NCI-H524 treated with DMSO at 0.1 percent for 48 hours (cell line): ENCODE measurements around the gene OSBPL3.

Experiments used
- DNase-seq: peaks from one replicate; lab custom pipeline; 2025; lab: John Stamatoyannopoulos, UW

The OSBPL3 gene

DNA sequence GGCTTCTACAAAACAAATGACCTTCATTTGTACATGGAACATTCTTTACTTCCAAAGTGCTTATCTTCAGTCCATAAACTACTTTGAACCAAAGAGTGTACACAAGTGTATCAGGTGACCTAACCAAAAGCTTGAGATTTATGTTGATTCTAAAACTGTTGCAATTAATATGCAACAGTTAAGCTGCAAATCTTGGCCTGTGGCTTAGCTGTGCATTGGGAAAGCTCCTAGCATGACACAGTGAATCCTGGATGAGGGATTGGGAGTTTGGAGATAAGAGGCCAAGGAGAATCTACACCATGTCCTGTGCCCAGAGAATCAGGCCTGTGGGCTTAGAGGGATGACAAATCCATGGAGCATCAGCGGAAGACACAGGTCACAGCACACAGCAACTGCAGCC is 117.5 kb downstream of the OSBPL3 start:
- no peak for DNase-seq

DNA sequence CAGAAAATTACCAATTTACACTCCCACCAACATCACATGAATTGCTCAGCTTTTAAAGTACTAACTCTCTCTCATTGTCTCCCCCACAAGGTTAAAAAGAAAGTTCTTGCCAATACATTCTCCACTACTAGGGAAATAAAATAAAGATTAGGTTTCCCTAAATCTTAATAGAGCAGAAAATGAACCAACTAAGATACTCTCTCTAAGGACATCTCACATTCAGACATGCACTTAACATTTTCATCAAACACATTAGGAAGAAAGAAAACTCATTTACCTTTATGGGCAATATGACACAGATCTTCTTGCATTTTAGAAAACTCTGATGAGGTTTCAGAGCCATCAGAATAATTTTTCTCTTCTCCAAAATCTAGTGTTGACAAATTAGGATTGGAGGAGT is 118.6 kb downstream of the OSBPL3 start:
- no peak for DNase-seq

DNA sequence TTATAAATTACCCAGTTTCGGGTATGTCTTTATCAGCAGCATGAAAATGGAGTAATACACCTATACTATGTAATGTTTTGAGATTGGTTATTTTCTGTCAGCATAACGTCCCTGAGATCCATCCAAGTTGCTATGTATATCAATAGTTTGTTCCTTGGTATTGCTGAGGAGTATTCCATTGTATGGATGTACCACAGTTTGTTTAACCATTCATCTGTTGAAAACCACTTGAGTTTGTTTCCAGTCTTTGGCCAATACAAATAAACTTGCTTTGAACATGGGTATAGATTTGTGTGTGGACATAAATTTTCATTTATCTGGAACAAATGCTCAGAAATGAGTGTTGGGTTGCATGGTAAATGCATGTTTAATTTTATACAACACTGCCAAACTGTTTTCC is 119.4 kb downstream of the OSBPL3 start:
- DNase-seq = no peak

DNA sequence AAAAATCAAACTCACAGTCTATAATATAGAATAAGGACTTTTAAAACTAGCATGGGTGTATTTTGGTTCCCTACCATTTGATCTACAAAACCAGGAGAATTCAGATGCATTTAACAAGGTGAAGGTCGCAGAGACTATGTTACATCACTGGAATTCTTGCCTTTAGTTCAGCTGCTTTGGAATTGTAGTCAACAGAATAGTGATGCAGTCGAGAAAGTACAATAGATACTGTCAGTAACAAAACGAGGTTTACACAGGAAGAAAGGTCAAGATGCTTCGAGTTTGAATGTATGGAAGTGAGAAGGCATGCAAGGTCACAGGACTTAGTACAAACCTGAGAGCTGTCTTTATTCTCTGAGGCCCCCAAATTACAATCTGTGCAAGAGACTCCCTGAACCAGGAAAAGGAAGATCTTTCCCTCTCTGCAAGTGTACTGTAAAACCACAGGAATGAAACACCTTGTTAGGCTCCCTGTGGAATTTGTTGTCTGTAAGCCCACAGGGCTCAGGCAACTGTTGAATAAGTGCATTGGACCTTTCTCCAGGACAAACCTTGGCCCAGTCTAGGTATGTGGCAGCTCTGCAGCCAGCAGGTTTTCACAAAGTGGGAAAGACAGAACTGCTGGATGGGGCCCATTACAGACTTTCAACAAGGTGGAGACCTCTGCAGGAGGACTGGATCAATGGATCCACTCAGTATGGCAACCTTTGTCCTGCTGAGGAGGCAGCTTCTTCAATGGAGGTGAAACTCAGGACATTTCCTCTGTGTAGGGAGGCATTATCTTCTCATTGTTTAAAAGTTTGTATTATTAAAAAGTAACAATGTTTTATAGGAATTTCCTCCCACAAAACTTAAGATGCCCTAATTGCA is 121.6 kb downstream of the OSBPL3 start:
- no peak for DNase-seq

DNA sequence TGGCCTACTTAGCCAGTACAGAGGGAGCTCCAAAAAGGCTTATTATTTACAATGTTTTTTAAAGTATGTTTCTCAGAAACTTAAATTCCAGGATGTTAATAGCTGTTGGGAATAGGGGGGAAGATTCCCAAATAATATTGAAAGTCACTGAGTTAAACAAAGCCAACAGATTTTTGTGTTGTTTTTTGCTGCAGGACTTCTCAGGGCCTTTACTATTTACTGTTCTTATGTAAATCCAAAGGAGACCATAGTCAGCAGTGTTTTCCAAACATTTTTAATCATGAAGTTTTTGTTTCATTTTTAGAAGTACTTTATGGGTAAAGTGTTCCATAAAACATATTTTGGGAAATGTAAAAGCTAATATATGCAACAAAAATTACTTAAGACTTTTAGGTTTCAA is 122.4 kb downstream of the OSBPL3 start:
- DNase-seq = no peak

DNA sequence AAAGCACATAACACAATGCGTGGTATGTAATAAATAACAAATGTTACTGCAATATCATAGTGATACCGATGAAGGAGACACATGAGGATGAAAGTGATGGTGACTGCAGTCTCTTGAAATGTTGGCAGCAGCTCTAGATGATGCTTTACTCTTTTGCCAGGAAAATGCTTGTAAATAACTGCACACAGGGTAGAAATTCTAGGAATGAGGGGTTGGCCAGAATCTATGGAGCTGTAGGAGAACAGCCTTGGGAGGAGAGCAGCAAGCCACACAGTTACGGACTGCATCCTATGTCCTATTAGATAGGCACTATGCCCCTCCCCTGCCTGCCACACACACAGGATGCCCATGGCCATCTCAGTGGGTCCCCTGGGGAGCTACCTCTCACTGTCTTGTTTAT is 125.1 kb downstream of the OSBPL3 start:
- no peak for DNase-seq

DNA sequence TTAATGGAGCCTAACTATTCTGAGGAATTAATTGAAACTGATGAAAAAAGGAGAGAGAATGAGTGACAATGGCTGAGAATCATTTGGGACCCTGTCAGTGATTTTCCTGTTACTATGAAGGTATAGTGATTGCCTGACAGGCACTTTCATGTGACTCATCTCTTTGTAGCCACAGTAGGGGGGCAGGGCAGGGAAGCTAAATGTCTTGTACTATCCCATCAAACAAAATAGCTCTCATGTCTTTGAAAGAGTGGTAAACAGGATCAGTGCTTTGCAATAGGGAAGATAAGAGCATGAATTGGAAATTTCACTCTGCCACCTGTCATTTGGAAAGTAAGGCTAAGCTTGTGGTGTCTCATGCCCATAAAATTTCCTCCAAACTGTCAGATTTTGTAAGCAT is 128.2 kb downstream of the OSBPL3 start:
- DNase-seq = no peak

DNA sequence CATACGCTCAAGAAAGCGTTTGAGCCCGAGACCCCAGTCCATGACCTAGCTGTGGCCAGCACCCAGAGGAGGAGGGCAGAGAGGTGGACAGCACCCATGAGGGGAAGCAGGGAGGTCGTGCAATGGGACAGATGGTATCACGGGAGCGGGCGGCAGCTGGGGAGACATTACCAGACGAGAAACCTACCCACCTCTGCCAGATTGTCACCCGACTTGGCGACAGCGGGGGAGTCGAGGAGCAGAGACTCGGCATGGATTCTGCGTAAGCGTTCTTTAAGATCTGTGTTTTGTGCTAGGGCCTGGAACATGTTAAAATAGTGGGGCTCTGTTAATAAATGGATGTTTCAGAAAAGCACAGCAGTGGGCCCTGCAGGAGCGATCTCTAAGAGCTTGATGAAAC is 131.1 kb downstream of the OSBPL3 start:
- no peak for DNase-seq

DNA sequence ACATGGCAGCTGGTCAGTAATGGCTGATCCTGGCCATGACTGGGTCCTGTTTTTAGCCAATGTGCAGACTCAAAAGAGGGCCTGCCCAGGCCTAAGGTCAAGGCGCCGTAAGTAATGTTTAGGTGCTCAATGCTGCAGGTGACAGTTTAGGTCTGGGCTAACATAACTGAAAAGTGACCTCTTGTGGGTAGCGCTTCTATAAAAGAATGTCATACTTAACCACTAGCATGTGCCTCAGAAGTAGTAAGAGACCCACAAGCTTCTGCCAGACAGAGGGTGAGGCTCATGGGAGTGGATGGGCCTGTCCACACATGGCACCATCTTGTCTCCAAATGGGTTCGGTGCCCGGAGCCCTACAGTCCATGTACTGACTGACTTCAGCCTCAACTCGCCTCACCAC is 132.2 kb downstream of the OSBPL3 start:
- no peak for DNase-seq

DNA sequence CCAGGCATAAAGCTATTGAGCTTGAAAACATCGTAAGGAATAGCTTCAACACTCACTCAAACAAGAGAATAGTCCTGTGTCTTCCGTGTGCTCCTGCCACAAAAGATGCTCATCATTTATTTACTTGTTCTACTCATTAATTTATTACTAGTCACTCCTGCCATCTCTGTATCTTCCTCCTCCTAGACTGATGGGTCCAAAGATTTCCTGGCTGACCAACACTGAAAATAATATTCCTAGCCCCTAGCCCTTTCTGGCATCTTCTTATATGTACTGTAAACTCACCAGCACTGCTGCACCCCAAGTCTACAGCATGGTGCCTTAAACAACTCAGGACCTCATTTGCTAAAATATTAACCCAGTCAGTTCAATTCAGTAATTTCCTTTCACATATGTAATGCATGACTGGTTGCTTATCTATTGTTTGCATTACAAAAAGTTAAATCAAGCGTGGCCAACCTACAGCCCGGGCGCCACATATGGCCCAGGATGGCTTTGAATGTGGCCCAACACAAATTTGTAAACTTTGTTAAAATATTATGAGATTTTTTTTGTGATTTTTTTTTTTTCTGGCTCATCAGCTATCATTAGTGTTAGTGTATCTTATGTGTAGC is 136.1 kb downstream of the OSBPL3 start:
- DNase-seq = no peak

DNA sequence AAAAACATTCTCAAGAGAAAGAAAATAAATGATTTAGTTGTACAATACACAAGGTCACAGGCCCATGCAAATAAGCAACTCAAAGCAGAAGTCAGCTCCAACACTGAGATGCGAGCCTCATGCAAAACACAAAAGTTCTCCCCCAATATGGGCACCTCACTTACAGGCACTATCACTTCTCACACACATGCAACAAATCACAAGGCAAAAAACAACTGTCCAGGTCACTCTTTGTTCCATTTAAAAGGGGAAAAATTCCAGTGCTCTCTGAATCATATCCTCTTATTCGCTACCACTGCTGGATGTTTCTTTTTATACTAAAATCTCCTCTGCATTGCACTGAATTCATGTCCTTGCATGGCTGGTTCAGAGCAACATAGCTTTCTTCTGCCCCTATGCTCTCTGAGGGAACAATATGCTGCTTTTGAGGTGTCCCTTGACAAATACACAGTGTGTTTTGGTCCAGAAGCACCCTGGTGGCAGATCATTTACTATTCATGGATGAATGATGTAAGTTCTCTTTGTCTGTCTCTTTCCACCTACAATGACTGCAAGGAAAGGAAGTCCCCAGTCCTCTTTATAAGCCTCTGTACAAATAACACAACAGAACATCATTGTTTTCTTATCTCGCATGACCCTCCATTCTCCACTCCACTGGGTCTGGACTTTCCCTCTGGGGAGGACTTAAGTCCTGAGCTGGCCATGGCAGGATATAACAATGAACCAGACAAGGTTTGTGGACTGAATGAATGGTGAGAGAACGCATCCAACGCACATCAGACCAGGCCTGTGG is 137.3 kb downstream of the OSBPL3 start:
- DNase-seq = no peak

DNA sequence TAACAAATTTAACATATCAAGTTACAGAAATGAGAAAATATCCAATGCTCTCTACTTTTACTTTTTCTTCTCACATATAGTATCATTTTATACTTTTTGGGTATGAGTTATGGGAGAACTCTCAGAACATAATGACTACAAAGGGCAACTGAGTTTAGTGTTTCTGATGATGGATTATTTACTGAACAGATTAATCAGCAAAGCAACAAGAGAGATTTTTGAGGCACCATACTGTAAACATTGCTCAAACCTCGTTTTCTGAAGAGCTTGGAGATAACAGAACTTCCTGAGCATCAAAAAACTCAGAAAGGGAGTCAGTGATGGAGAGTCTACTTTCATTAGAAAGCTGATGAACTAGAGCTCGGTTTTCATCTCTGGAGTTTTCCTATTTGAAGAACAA is 137.9 kb downstream of the OSBPL3 start:
- no peak for DNase-seq

DNA sequence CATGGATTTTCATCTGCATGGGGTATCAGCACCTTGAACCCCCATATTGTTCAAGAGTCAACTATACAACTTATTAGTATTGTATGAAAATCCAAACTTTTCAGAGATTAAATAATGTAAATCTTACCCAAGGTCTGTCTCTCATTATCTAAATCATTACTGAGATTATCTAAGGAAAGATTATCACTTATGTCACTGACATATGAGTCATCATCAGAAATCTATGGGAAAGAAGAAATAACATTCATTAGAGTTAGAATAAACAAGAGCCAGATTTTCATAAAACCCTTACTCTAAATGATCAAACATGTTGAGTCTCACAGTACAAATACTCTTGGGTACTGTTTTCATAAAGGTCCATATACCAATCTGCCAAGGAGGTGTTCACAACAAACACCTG is 139.4 kb downstream of the OSBPL3 start:
- DNase-seq = no peak

DNA sequence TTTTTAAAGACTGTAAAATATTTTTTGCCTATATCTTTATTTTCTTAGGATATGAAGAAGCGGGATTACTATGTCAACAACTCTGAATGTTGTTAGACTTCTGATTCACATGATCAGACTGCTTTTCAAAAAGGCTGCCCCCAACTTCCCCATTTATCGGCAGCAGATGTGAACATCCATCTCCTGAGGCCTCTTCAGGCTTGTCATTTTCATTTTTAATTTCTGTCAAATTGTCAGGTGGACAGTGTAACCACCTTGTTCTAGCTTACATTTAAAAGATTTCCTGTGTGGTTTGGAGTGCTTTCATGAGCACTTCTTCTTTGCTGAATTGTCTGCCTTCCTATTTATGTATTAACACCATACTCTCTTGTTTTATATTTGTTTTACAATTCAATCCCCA is 143.9 kb downstream of the OSBPL3 start:
- DNase-seq = no peak

DNA sequence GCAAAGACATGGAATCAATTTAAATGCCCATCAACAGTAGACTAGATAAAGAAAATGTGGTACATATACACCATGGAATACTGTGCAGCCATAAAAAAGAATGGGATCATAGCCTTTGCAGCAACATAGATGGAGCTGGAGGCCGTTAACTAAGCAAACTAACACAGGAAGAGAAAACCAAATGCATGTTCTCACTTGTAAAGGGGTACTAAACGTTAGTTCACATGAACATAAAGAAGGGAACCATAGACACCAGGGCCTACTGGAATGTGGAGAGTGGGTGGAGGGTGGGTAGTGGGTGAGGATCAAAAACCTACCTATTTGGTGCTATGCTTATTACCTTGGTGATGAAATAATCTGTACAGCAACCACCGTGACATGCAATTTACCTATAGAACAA is 144.3 kb downstream of the OSBPL3 start:
- no peak for DNase-seq

DNA sequence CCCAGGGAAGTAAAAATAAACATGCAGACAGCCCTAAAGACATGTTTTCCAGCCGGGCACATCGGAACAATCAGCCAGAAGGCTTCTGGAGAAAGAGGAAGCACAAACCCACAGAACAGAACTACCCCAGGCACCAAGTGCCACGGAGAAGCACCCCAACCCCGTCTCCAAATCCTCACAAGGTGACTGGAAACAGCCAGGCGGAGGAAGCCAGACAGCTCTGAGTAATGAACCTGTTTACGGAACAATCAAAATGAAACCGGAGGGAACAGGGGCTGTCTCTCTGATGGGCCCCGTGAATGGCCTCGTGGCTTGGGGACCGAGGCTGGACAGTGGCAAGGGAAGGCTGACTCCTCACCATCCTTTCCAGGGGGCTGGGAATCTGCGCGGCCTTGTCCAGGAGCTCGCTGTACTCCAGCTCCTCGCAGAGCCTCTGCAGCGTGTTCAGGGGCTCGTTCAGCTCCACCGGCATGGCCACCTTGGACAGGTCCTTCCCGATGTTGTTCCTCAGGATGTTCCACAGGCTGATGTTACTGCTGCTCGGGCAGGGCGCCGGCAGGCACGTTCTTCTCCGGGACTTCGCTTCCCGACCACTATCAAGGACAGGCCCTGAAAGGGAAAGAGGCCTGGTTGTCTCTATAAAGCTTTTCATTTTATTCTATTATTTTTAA is 145.7 kb downstream of the OSBPL3 start:
- no peak for DNase-seq

DNA sequence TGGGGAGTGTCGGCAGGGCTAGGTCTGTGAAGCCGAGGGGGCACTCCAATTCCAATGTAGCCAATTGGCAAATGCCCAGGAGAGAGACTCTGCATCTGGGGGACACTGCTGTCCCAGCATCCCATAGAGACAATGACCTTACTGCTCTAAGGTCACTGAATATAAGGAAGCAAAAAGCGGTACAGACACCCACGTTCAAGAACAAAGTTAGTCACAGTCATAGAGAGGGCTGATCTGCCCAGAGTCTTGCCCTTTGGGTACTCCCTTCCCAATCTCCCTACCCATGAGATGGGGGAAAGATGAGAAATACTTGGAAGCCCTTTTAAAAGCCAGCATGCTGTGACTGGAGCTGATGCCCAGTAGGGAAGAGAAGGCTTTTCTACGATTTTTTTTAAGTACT is 146.4 kb downstream of the OSBPL3 start:
- no peak for DNase-seq

DNA sequence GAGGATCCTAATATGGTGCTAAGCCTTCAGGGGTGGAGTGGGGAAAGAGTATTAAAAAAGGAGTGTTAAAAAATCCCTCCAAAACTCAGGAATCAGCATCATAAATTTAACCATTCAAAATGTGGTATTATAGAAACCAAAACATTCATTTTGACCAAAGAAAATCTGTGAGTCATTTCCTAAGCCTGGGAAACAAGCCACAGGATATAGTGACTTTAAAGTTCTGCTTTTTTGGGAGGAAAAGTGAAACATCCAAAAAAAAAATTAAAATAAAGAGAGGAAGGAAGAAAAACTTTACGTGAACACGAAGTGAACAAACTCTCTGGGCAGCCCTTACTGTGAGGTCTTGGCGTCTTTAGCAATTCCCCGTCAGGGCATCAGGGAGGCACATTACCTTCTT is 148.7 kb downstream of the OSBPL3 start:
- no peak for DNase-seq

DNA sequence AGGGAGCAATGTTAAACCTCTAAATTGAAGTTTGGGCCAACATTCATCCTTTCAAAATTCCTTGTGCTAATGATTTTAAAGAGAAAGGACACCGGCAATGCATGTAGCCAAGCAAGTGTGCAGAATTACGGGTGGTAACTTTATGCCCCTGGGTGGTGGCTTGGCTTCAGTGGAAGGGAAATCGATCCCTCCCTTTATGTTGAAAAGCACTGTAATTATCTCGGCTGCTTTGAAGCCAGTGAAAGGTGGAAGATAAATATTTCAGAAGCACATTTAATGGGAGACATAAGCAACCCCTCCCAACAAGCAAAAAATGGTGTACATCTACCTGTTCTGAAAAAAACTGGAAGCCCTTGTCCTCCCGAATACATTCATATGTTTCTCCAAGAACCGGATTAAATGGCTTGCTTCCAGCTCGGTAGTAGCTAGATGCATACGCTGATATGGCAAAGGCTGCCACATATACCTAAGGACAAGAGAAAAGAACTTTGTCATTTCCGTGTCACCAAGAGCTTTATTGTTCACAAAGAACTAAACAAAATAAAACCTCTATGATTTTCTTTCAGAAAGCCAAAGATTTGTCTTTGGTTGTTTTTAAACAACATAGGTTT is 149.4 kb downstream of the OSBPL3 start:
- no peak for DNase-seq

DNA sequence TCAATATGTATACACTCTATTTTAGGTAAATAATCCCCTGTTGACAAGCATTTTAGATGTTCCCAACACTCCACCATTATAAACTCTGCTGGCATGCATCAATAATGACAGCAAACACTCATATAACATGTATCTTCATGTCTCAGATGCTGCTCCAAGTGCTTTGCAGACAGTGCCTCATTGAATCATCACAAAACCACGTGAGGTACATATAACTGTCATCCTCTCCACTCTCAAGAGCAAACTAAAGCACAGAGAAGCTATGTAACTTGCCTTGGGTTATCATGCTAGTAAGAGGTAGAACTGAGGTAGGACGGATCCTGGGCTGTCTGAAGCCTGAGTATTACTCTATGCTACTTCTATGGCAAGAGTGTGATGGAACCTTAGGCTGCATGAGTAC is 150.2 kb downstream of the OSBPL3 start:
- DNase-seq = no peak

DNA sequence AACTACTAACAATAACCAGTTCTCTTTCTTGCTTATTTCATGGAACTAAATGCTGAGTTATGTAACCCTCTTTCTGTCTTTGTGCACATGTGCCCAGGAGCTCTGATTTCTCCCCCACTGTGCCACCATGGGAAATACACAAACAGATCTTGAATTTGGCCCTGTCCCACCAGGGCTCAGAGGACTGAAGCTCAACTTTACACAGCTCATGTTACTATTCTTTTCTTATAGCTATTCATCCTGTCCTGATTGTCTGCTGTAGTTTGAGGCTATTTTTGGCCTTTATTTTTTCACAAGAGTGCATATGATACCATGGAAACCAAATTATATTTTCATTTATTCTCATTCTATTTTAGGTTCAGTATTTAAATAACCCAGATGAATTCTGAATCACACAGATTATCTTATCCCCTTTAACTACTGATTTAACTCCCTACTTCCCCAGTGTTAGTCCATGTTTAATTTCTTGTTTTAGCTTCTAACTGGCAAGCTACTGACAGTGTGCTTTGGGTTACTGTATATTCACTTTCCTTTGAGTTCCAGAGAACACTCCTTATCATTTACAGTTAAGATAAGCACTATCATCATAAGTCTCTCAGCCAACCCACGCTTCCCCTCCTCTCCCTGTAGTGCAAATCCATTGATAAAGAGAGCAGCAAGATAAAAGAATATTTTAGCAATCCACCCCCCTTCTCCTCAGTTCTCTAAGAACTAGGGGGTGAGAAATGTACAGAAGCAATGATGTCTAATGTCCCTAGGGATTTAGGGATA is 150.9 kb downstream of the OSBPL3 start:
- no peak for DNase-seq
